Measurements from ENCODE around the gene PTH2. TPM values are rescaled to one million over a fixed set of nuclear protein-coding genes. Genes with fewer than 3 reads are reported as not detected.

The PTH2 gene
- polyA plus RNA-seq, 1 donor from 2014 or later = not detected

GRCh38 chr19:49458567-49458903 lies 35.3 kb upstream of the PTH2 start:
- no peaks in the 10 kb centered on the region for H3K9me3 ChIP-seq (ENCODE audit: low read length)
- no peaks in the 10 kb centered on the region for H3K79me2 ChIP-seq (replicated peaks; ENCODE audit: insufficient read depth, low read length)
- H3K9ac ChIP-seq (ENCODE audit: low read length) = no peak overlapping the region
- H3K27ac ChIP-seq (ENCODE audit: low read length) = no peak overlapping the region
- no peaks in the 10 kb centered on the region for H4K20me1 ChIP-seq (ENCODE audit: insufficient read depth)
- no peak overlapping the region for H2AFZ ChIP-seq (ENCODE audit: low read depth, low read length)
- no peaks in the 10 kb centered on the region for H3F3A ChIP-seq (ENCODE audit: insufficient read depth, low read length, poor library complexity, severe bottlenecking)
- no peaks in the 10 kb centered on the region for H3K27me3 ChIP-seq (ENCODE audit: insufficient read depth, low read depth, low read length)
- no peak overlapping the region for H3K4me3 ChIP-seq (ENCODE audit: low read length)
- H3K4me2 ChIP-seq (ENCODE audit: low read length) = no peak overlapping the region
- H3K9me2 ChIP-seq (ENCODE audit: insufficient read depth, low read length) = no peaks in the 10 kb centered on the region
- TF ChIP-seq RAD21 (conservative IDR thresholded peaks at IDR 0.05) (no peak), MXI1 (conservative IDR thresholded peaks at IDR 0.05; ENCODE audit: poor library complexity, severe bottlenecking) (no peak), POLR2AphosphoS5 (IDR thresholded peaks at IDR 0.05) (no peak), SMC3 (conservative IDR thresholded peaks at IDR 0.05; ENCODE audit: poor library complexity) (no peak), REST (IDR thresholded peaks at IDR 0.05; ENCODE audit: borderline replicate concordance) (no peak), EZH2 (IDR thresholded peaks at IDR 0.05; ENCODE audit: borderline replicate concordance, insufficient read depth, low read length, poor library complexity, severe bottlenecking) (no peak), TAF1 (IDR thresholded peaks at IDR 0.05; ENCODE audit: low read depth) (no peak), EP300 (conservative IDR thresholded peaks at IDR 0.05; ENCODE audit: poor library complexity, severe bottlenecking) (no peak)
- TF ChIP-seq, protein P1, sequence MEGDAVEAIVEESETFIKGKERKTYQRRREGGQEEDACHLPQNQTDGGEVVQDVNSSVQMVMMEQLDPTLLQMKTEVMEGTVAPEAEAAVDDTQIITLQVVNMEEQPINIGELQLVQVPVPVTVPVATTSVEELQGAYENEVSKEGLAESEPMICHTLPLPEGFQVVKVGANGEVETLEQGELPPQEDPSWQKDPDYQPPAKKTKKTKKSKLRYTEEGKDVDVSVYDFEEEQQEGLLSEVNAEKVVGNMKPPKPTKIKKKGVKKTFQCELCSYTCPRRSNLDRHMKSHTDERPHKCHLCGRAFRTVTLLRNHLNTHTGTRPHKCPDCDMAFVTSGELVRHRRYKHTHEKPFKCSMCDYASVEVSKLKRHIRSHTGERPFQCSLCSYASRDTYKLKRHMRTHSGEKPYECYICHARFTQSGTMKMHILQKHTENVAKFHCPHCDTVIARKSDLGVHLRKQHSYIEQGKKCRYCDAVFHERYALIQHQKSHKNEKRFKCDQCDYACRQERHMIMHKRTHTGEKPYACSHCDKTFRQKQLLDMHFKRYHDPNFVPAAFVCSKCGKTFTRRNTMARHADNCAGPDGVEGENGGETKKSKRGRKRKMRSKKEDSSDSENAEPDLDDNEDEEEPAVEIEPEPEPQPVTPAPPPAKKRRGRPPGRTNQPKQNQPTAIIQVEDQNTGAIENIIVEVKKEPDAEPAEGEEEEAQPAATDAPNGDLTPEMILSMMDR (IDR thresholded peaks at IDR 0.05; ENCODE audit: poor library complexity, severe bottlenecking) = no peak
- no peaks in the 10 kb centered on the region for H3K36me3 ChIP-seq (ENCODE audit: insufficient read depth, low read length)

DNA sequence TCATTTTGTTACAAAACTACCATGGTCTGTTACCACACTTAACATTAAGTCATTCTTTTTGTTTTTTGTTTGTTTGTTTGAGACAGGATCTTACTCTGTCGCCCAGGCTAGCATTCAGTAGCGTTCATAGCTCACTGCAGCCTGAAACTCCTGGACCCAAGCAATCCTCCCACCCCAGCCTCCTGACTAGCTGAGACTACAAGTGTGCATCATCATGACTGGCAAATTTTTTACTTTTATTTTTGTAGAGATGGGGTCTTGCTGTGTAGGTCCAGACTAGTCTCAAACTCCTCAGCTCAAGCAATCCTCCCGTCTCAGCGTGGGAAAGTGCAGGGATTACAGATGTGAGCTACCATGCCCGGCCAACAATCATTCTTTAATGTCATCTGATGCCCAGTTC lies 33.1 kb upstream of the PTH2 start:
- no peaks in the 10 kb centered on the region for H3K27me3 ChIP-seq (ENCODE audit: insufficient read depth, low read depth, low read length)
- no peak overlapping the region for H3K27ac ChIP-seq (ENCODE audit: low read length)
- no peak overlapping the region for H3K9ac ChIP-seq (ENCODE audit: low read length)
- no peak overlapping the region for H3K4me2 ChIP-seq (ENCODE audit: low read length)
- H3K36me3 ChIP-seq (ENCODE audit: insufficient read depth, low read length) = no peaks in the 10 kb centered on the region
- no peak overlapping the region for H3K4me3 ChIP-seq (ENCODE audit: low read length)
- no peaks in the 10 kb centered on the region for H3K9me3 ChIP-seq (ENCODE audit: low read length)
- peaks cover 5% of the 10 kb centered on the region for H3F3A ChIP-seq (ENCODE audit: insufficient read depth, low read length, poor library complexity, severe bottlenecking)
- H2AFZ ChIP-seq (ENCODE audit: low read depth, low read length) = no peak overlapping the region
- TF ChIP-seq REST (IDR thresholded peaks at IDR 0.05; ENCODE audit: borderline replicate concordance) (no peak), MXI1 (conservative IDR thresholded peaks at IDR 0.05; ENCODE audit: poor library complexity, severe bottlenecking) (no peak), RAD21 (conservative IDR thresholded peaks at IDR 0.05) (no peak), POLR2AphosphoS5 (IDR thresholded peaks at IDR 0.05) (no peak), EP300 (conservative IDR thresholded peaks at IDR 0.05; ENCODE audit: poor library complexity, severe bottlenecking) (no peak), SMC3 (conservative IDR thresholded peaks at IDR 0.05; ENCODE audit: poor library complexity) (no peak), EZH2 (IDR thresholded peaks at IDR 0.05; ENCODE audit: borderline replicate concordance, insufficient read depth, low read length, poor library complexity, severe bottlenecking) (no peak), TAF1 (IDR thresholded peaks at IDR 0.05; ENCODE audit: low read depth) (no peak)
- TF ChIP-seq, protein P1 (IDR thresholded peaks at IDR 0.05; ENCODE audit: poor library complexity, severe bottlenecking) = no peak
- no peaks in the 10 kb centered on the region for H3K9me2 ChIP-seq (ENCODE audit: insufficient read depth, low read length)
- no peaks in the 10 kb centered on the region for H4K20me1 ChIP-seq (ENCODE audit: insufficient read depth)
- no peaks in the 10 kb centered on the region for H3K79me2 ChIP-seq (replicated peaks; ENCODE audit: insufficient read depth, low read length)

Measured in neural cell (in vitro differentiated cells).